ENCODE results near the gene NEMP2. TPM values are rescaled to one million over a fixed set of nuclear protein-coding genes. Genes with fewer than 3 reads are reported as not detected.

The NEMP2 gene
- total RNA-seq, 1 donor from 2014 or later = 7.9 TPM

- no peak for DNase-seq (ENCODE audit: low read depth)
These were observed 77.3 kb downstream of the NEMP2 start for GRCh38 chr2:190457256-190457655.

- no peak for DNase-seq (ENCODE audit: low read depth)
These were observed 77.7 kb downstream of the NEMP2 start for GRCh38 chr2:190456833-190457232.

GRCh38 chr2:190455358-190456095 is 79.0 kb downstream of the NEMP2 start:
- DNase-seq (ENCODE audit: low read depth) = no peak

GRCh38 chr2:190454795-190455194 is 79.7 kb downstream of the NEMP2 start:
- no peak for DNase-seq (ENCODE audit: low read depth)

Other genes starting within 250 kb of the NEMP2 start
- gene HIBCH, start 214.9 kb downstream of the NEMP2 start, total RNA-seq = 18.1 and 34.7 TPM in 2 replicates
- gene INPP1, start 191.1 kb downstream of the NEMP2 start, total RNA-seq = 6.9 and 11.1 TPM in 2 replicates
- 30.2 and 32.3 TPM in 2 replicates for gene MFSD6, start 126.4 kb downstream of the NEMP2 start, total RNA-seq
- 37.4 and 45.8 TPM in 2 replicates for gene NAB1, start 114.4 kb upstream of the NEMP2 start, total RNA-seq